GM21423 (cell line): Measurements from ENCODE around the gene UGT1A6.
"Not testable (repeated sequence)": the region's sequence is repeated elsewhere in the genome, so short reads cannot be mapped to it uniquely, and the experiment has no call there.

Experiments used
- ATAC-seq: cut with Tn5 transposase; IDR thresholded peaks from one replicate; pipeline ENCODE4 v1.9.1; 2021; ENCODE audit warnings: mild to moderate bottlenecking, moderate library complexity; ENCODE audit not compliant: unreplicated experiment

The UGT1A6 gene

GRCh38 chr2:233684640-233685039 is 8.1 kb upstream of the UGT1A6 start:
- ATAC-seq = no peak

- ATAC-seq = no peak
Observed at GRCh38 chr2:233686928-233687327, 5.8 kb upstream of the UGT1A6 start.

GRCh38 chr2:233688341-233688740 is 4.3 kb upstream of the UGT1A6 start:
- ATAC-seq = no peak

- no peak for ATAC-seq
Observed at GRCh38 chr2:233689031-233689430, 3.7 kb upstream of the UGT1A6 start.

GRCh38 chr2:233689501-233689900 is 3.2 kb upstream of the UGT1A6 start:
- ATAC-seq = no peak

- ATAC-seq = no peak
Observed at GRCh38 chr2:233690444-233690843, 2.2 kb upstream of the UGT1A6 start.

GRCh38 chr2:233691443-233692433 is 952 bp upstream of the UGT1A6 start:
- no peak for ATAC-seq

- ATAC-seq = no peak
Observed at GRCh38 chr2:233693963-233694362, 1.3 kb downstream of the UGT1A6 start.

GRCh38 chr2:233698740-233699139 is 6.0 kb downstream of the UGT1A6 start:
- no peak for ATAC-seq

- no peak for ATAC-seq
Observed at GRCh38 chr2:233699424-233700027, 6.8 kb downstream of the UGT1A6 start.

- ATAC-seq = no peak
Observed at GRCh38 chr2:233700028-233700635, 7.4 kb downstream of the UGT1A6 start.

GRCh38 chr2:233700842-233701241 is 8.2 kb downstream of the UGT1A6 start:
- ATAC-seq = not testable (repeated sequence)

GRCh38 chr2:233702238-233702637 is 9.5 kb downstream of the UGT1A6 start:
- no peak for ATAC-seq

- no peak for ATAC-seq
Observed at GRCh38 chr2:233705911-233706506, 13.3 kb downstream of the UGT1A6 start.

- no peak for ATAC-seq
Observed at GRCh38 chr2:233706720-233707119, 14.0 kb downstream of the UGT1A6 start.

- ATAC-seq = no peak
Observed at GRCh38 chr2:233707940-233708644, 15.4 kb downstream of the UGT1A6 start.

- no peak for ATAC-seq
Observed at GRCh38 chr2:233708942-233709341, 16.3 kb downstream of the UGT1A6 start.

GRCh38 chr2:233711312-233712008 is 18.8 kb downstream of the UGT1A6 start:
- ATAC-seq = no peak

- no peak for ATAC-seq
Observed at GRCh38 chr2:233712611-233713261, 20.0 kb downstream of the UGT1A6 start, which contains the start of gene UGT1A5. Gene UGT1A5, plus strand, starts transcription at chr2:233712907. Its CDS starts 85 bp downstream, at chr2:233712992.

GRCh38 chr2:233713262-233713615 is 20.5 kb downstream of the UGT1A6 start:
- ATAC-seq = no peak
